HEK293 (cell line): ENCODE data around the gene NCK1.

Experiments used
- OVOL3 ChIP-seq: fragments of 450-650 bp; formaldehyde crosslinking; IDR thresholded peaks from 2 replicates; pipeline ENCODE4 v1.5.1; 2016; ENCODE audit warnings: missing biosample characterization, missing genetic modification characterization
- ZNF23 ChIP-seq: fragments of 450-650 bp; formaldehyde crosslinking; IDR thresholded peaks from 2 replicates; pipeline ENCODE4 v1.5.1; 2016; ENCODE audit warnings: missing biosample characterization, missing genetic modification characterization, borderline replicate concordance
- TF ChIP-seq, protein P1 (sequence below): fragments of 450-650 bp; formaldehyde crosslinking; IDR thresholded peaks from 2 replicates; pipeline ENCODE4 v1.5.1; 2016; ENCODE audit warnings: missing biosample characterization, missing genetic modification characterization
- TF ChIP-seq, protein P2 (sequence below): fragments of 450-650 bp; IDR thresholded peaks from 2 replicates; pipeline ENCODE4 v1.5.1; 2018; ENCODE audit warnings: missing biosample characterization, missing genetic modification characterization
- TF ChIP-seq, protein P3 (sequence below): fragments of 450-650 bp; formaldehyde crosslinking; IDR thresholded peaks from 2 replicates; pipeline ENCODE4 v1.5.1; 2016; ENCODE audit warnings: missing biosample characterization, missing genetic modification characterization
- TF ChIP-seq, protein P4 (sequence below): fragments of 450-650 bp; formaldehyde crosslinking; IDR thresholded peaks from 2 replicates; pipeline ENCODE4 v1.5.1; 2016; ENCODE audit warnings: missing biosample characterization, missing genetic modification characterization
- TF ChIP-seq, protein P5 (sequence below): fragments of 450-650 bp; formaldehyde crosslinking; IDR thresholded peaks from 2 replicates; pipeline ENCODE4 v1.5.1; 2016; ENCODE audit warnings: missing biosample characterization, missing genetic modification characterization

DNA sequence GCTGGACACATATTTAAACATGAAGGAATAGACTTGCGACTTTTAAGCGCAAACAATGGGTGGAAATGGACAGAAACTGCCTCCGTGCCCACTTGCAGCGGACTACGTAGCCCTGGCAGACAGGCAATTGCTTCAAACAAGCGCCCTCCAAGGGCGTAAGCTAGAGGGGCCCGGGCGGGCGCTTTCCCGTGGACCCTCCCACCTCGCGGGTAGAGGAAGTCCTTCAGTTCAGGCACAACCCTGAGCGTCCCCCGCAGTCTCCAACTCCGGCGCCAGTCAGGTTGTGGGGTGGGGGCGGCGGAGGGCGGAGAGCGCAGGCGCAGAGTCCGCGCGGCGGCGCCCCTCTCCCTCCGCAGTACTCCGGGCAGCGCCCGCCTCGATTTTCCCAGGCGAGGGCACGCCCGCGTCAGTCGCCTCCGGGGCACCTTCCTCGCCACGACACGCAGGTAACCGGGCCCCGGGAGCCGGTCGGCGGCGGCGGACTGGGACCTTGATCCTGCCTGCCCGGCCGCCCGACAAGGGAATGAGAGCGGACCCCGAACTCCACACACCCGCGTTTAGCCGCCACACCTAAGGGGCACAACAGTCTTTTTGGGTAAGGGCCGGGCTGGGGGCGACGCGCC is 43.1 kb upstream of the NCK1 start, which contains the start of gene SLC35G2:
- TF ChIP-seq, protein P1, sequence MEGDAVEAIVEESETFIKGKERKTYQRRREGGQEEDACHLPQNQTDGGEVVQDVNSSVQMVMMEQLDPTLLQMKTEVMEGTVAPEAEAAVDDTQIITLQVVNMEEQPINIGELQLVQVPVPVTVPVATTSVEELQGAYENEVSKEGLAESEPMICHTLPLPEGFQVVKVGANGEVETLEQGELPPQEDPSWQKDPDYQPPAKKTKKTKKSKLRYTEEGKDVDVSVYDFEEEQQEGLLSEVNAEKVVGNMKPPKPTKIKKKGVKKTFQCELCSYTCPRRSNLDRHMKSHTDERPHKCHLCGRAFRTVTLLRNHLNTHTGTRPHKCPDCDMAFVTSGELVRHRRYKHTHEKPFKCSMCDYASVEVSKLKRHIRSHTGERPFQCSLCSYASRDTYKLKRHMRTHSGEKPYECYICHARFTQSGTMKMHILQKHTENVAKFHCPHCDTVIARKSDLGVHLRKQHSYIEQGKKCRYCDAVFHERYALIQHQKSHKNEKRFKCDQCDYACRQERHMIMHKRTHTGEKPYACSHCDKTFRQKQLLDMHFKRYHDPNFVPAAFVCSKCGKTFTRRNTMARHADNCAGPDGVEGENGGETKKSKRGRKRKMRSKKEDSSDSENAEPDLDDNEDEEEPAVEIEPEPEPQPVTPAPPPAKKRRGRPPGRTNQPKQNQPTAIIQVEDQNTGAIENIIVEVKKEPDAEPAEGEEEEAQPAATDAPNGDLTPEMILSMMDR: peak; percentile 48; the same call in 1 of the 2 replicates
- TF ChIP-seq, protein P2, sequence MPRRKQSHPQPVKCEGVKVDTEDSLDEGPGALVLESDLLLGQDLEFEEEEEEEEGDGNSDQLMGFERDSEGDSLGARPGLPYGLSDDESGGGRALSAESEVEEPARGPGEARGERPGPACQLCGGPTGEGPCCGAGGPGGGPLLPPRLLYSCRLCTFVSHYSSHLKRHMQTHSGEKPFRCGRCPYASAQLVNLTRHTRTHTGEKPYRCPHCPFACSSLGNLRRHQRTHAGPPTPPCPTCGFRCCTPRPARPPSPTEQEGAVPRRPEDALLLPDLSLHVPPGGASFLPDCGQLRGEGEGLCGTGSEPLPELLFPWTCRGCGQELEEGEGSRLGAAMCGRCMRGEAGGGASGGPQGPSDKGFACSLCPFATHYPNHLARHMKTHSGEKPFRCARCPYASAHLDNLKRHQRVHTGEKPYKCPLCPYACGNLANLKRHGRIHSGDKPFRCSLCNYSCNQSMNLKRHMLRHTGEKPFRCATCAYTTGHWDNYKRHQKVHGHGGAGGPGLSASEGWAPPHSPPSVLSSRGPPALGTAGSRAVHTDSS (tag by site-specific recombination): no peak
- TF ChIP-seq, protein P3, sequence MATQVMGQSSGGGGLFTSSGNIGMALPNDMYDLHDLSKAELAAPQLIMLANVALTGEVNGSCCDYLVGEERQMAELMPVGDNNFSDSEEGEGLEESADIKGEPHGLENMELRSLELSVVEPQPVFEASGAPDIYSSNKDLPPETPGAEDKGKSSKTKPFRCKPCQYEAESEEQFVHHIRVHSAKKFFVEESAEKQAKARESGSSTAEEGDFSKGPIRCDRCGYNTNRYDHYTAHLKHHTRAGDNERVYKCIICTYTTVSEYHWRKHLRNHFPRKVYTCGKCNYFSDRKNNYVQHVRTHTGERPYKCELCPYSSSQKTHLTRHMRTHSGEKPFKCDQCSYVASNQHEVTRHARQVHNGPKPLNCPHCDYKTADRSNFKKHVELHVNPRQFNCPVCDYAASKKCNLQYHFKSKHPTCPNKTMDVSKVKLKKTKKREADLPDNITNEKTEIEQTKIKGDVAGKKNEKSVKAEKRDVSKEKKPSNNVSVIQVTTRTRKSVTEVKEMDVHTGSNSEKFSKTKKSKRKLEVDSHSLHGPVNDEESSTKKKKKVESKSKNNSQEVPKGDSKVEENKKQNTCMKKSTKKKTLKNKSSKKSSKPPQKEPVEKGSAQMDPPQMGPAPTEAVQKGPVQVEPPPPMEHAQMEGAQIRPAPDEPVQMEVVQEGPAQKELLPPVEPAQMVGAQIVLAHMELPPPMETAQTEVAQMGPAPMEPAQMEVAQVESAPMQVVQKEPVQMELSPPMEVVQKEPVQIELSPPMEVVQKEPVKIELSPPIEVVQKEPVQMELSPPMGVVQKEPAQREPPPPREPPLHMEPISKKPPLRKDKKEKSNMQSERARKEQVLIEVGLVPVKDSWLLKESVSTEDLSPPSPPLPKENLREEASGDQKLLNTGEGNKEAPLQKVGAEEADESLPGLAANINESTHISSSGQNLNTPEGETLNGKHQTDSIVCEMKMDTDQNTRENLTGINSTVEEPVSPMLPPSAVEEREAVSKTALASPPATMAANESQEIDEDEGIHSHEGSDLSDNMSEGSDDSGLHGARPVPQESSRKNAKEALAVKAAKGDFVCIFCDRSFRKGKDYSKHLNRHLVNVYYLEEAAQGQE: no peak
- TF ChIP-seq, protein P4, sequence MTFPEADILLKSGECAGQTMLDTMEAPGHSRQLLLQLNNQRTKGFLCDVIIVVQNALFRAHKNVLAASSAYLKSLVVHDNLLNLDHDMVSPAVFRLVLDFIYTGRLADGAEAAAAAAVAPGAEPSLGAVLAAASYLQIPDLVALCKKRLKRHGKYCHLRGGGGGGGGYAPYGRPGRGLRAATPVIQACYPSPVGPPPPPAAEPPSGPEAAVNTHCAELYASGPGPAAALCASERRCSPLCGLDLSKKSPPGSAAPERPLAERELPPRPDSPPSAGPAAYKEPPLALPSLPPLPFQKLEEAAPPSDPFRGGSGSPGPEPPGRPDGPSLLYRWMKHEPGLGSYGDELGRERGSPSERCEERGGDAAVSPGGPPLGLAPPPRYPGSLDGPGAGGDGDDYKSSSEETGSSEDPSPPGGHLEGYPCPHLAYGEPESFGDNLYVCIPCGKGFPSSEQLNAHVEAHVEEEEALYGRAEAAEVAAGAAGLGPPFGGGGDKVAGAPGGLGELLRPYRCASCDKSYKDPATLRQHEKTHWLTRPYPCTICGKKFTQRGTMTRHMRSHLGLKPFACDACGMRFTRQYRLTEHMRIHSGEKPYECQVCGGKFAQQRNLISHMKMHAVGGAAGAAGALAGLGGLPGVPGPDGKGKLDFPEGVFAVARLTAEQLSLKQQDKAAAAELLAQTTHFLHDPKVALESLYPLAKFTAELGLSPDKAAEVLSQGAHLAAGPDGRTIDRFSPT (tag by site-specific recombination): peak; percentile 44; the same call in 1 of the 2 replicates
- TF ChIP-seq ZNF23 (tag by site-specific recombination) (no peak), OVOL3 (no peak)
- TF ChIP-seq, protein P5, sequence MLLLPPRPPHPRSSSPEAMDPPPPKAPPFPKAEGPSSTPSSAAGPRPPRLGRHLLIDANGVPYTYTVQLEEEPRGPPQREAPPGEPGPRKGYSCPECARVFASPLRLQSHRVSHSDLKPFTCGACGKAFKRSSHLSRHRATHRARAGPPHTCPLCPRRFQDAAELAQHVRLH (tag by site-specific recombination): no peak
